Caco-2 (cell line): ENCODE results near the gene LSP1. TPM values are rescaled to one million over a fixed set of nuclear protein-coding genes. Genes with fewer than 3 reads are reported as not detected.

ENCODE experiments used
- BruUV-seq: library from RNA; stranded (reverse); fragments of 400-500 nt; replicated peaks from 2 replicates; lab custom pipeline; 2021; lab: Mats Ljungman, UMichigan
- CTCF ChIA-PET: fragments of 300-600 bp; sonication (Branson Sonifier 250); formaldehyde crosslinking; loops from one replicate; lab custom pipeline; 2022; ENCODE audit warnings: antibody characterized with exemption; lab: Charles Lee
- POLR2A ChIA-PET: fragments of 300-600 bp; sonication (Branson Sonifier 250); formaldehyde crosslinking; loops from one replicate; lab custom pipeline; 2022; ENCODE audit warnings: antibody characterized with exemption; lab: Charles Lee
- DNase-seq, 2 experiments: peaks; one replicate each; pipeline versions ENCODE4 v3.0.0 to v3.0.0-alpha.2; 2020 to 2022
- H3K27me3 ChIP-seq: replicated peaks from 2 replicates; pipeline ENCODE4 v1.6.0; 2011; ENCODE audit warnings: low read length; ENCODE audit not compliant: control insufficient read depth, insufficient read depth
- H3K36me3 ChIP-seq: 2 replicates; pipeline ENCODE4 v1.5.1; 2011; ENCODE audit warnings: low read length; ENCODE audit not compliant: control insufficient read depth, insufficient read depth
- H3K4me1 ChIP-seq: fragments of 250-450 bp; sonication (Bioruptor Pico); 2 replicates; pipeline ENCODE4 v1.5.1; 2020; ENCODE audit warnings: mild to moderate bottlenecking
- H3K4me3 ChIP-seq: 2 replicates; pipeline ENCODE4 v1.5.1; 2011; ENCODE audit warnings: low read depth, mild to moderate bottlenecking, control low read depth, low read length
- H3K9me3 ChIP-seq: fragments of 250-450 bp; sonication (Bioruptor Pico); 2 replicates; pipeline ENCODE4 v1.5.1; 2020; ENCODE audit warnings: mild to moderate bottlenecking, moderate library complexity
- H3K27ac Mint-ChIP-seq: one replicate; pipeline ENCODE4 v1.8.0; 2022; ENCODE audit warnings: mixed read lengths; ENCODE audit not compliant: unreplicated experiment
- H3K27me3 Mint-ChIP-seq: one replicate; pipeline ENCODE4 v1.8.0; 2022; ENCODE audit warnings: mixed read lengths; ENCODE audit not compliant: insufficient read depth, unreplicated experiment
- H3K36me3 Mint-ChIP-seq: one replicate; pipeline ENCODE4 v1.8.0; 2022; ENCODE audit warnings: mild to moderate bottlenecking, mixed read lengths; ENCODE audit not compliant: insufficient read depth, unreplicated experiment
- H3K4me1 Mint-ChIP-seq: one replicate; pipeline ENCODE4 v1.8.0; 2022; ENCODE audit warnings: low read depth, mixed read lengths; ENCODE audit not compliant: unreplicated experiment
- H3K4me3 Mint-ChIP-seq: one replicate; pipeline ENCODE4 v1.8.0; 2022; ENCODE audit warnings: mild to moderate bottlenecking, moderate library complexity, mixed read lengths; ENCODE audit not compliant: unreplicated experiment
- H3K9me3 Mint-ChIP-seq: one replicate; pipeline ENCODE4 v1.8.0; 2022; ENCODE audit warnings: mixed read lengths; ENCODE audit not compliant: unreplicated experiment
- intact Hi-C: fragments of 100-400 bp; cut with micrococcal nuclease; formaldehyde crosslinking; loops from one replicate; pipeline ENCODE4 v1.10.0; 2022; ENCODE audit not compliant: unreplicated experiment
- total RNA-seq: library from RNA; stranded (reverse); gene quantifications from 2 replicates; pipeline ENCODE4 v1.2.3, GENCODE V29; 2022
- TF ChIP-seq, protein P1 (sequence below), 2 experiments: fragments of 200-600 bp in 1 of 2; IDR thresholded peaks; 1 replicate in 1 of 2; 2 replicates in 1 of 2; pipeline versions ENCODE4 v1.5.1 to v1.8.0; 2011 to 2022; ENCODE audit warnings: antibody characterized with exemption in 1 of 2, control low read depth in 1 of 2, inconsistent platforms in 1 of 2, low read depth in 1 of 2, low read length in 1 of 2, mild to moderate bottlenecking in 1 of 2, moderate library complexity in 1 of 2; ENCODE audit not compliant: insufficient read depth in 1 of 2, severe bottlenecking in 1 of 2, unreplicated experiment in 1 of 2

The LSP1 gene
- total RNA-seq, 1 experiment from 2014 or later = not detected

- POLR2A ChIA-PET = no interaction called here
- BruUV-seq = no TSS peak
Observed at GRCh38 chr11:1924646-1925372, 71.9 kb downstream of the LSP1 start.

GRCh38 chr11:1925373-1926155 lies 72.7 kb downstream of the LSP1 start:
- intact Hi-C loops = no loop called here
- H3K4me1 ChIP-seq = no peaks in the 10 kb centered on the region; the same call in 1 of the 2 replicates
- no peaks in the 10 kb centered on the region for H3K9me3 ChIP-seq
- ChIA-PET POLR2A (no interaction called here), CTCF (no interaction called here)
- DNase-seq = no peak
- no peaks in the 10 kb centered on the region for H3K36me3 ChIP-seq
- Mint-ChIP-seq H3K4me1 (no peaks in the 10 kb centered on the region), H3K27ac (no peak overlapping the region), H3K4me3 (no peak overlapping the region), H3K27me3 (no peaks in the 10 kb centered on the region), H3K9me3 (no peaks in the 10 kb centered on the region), H3K36me3 (no peaks in the 10 kb centered on the region)
- H3K4me3 ChIP-seq = no peak overlapping the region
- no TSS peak for BruUV-seq
- TF ChIP-seq, protein P1, sequence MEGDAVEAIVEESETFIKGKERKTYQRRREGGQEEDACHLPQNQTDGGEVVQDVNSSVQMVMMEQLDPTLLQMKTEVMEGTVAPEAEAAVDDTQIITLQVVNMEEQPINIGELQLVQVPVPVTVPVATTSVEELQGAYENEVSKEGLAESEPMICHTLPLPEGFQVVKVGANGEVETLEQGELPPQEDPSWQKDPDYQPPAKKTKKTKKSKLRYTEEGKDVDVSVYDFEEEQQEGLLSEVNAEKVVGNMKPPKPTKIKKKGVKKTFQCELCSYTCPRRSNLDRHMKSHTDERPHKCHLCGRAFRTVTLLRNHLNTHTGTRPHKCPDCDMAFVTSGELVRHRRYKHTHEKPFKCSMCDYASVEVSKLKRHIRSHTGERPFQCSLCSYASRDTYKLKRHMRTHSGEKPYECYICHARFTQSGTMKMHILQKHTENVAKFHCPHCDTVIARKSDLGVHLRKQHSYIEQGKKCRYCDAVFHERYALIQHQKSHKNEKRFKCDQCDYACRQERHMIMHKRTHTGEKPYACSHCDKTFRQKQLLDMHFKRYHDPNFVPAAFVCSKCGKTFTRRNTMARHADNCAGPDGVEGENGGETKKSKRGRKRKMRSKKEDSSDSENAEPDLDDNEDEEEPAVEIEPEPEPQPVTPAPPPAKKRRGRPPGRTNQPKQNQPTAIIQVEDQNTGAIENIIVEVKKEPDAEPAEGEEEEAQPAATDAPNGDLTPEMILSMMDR (IDR thresholded peaks at IDR 0.05; ENCODE audit: insufficient read depth in 1 of 2, low read depth in 1 of 2, low read length in 1 of 2, severe bottlenecking in 1 of 2, unreplicated experiment in 1 of 2) = no peak
- no peaks in the 10 kb centered on the region for H3K27me3 ChIP-seq

More at GRCh38 chr11:1924646-1925372, 71.9 kb downstream of the LSP1 start:
- CTCF ChIA-PET = no interaction called here
- no peaks in the 10 kb centered on the region for H3K36me3 ChIP-seq
- H3K4me1 Mint-ChIP-seq = no peaks in the 10 kb centered on the region
- H3K9me3 Mint-ChIP-seq = no peaks in the 10 kb centered on the region
- H3K27me3 ChIP-seq = no peaks in the 10 kb centered on the region
- no peak overlapping the region for H3K4me3 Mint-ChIP-seq
- no peak overlapping the region for H3K27ac Mint-ChIP-seq
- DNase-seq = peak in 1 of 2 experiments; percentile 35
- intact Hi-C loops = no loop called here
- TF ChIP-seq, protein P1 (IDR thresholded peaks at IDR 0.05; ENCODE audit: insufficient read depth in 1 of 2, low read depth in 1 of 2, low read length in 1 of 2, severe bottlenecking in 1 of 2, unreplicated experiment in 1 of 2) = no peak
- no peaks in the 10 kb centered on the region for H3K27me3 Mint-ChIP-seq
- H3K4me1 ChIP-seq = no peaks in the 10 kb centered on the region; the same call in 1 of the 2 replicates
- H3K36me3 Mint-ChIP-seq = no peaks in the 10 kb centered on the region
- H3K9me3 ChIP-seq = no peaks in the 10 kb centered on the region
- no peak overlapping the region for H3K4me3 ChIP-seq

DNA sequence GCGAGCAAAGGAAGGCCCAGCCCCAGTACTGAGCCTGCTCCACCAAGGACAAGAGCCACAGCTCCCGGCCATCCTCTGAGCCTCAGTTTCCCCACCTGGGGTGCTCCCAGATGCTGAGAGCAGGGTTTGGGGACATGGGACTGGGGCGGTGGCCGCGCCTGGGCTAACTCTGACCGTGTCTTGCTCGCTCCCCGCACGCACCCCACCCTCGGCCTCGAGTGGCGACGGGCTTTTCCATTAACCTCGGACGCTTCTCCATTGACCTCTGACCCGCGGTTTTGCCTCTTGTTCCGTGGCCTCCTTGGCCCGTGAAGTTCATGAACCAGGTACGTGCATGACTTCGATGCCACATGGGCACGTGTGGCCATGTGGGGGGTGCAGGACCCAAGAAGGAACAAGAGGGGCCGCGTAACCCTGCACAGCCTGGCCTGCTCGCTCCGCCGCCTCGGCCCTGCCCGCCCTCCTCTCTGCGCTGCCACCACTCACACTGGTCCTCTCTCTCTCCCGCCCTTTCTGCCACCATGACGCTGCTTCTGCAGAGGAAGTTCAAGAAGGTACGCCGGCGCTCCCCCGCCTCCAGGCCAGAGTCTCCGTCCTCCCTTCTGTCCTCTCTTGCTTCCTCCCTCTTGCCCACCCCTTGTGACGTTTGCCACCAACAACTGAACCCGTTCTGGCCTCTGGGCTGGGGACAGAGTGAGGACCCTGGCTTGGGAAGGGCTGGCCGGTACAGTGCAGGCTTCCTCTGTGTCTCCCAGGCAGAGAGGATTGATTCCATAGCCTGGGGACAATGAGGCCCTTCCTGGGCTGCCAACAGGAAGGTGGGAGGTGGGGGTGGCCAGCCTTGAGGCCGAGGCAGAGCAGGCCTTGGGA lies 73.5 kb downstream of the LSP1 start:
- Histone ChIP-seq H3K27me3 (no peaks in the 10 kb centered on the region), H3K9me3 (no peaks in the 10 kb centered on the region), H3K4me1 (no peaks in the 10 kb centered on the region; the same call in 1 of the 2 replicates), H3K36me3 (no peaks in the 10 kb centered on the region), H3K4me3 (no peak overlapping the region)
- intact Hi-C loops = no loop called here
- H3K27ac Mint-ChIP-seq = no peak overlapping the region
- POLR2A ChIA-PET = no interaction called here
- peak in 1 of 2 experiments; percentile 46 for DNase-seq
- no peak overlapping the region for H3K4me3 Mint-ChIP-seq
- no TSS peak for BruUV-seq
- H3K27me3 Mint-ChIP-seq = no peaks in the 10 kb centered on the region
- CTCF ChIA-PET = no interaction called here
- no peaks in the 10 kb centered on the region for H3K36me3 Mint-ChIP-seq
- no peaks in the 10 kb centered on the region for H3K9me3 Mint-ChIP-seq
- TF ChIP-seq, protein P1 (IDR thresholded peaks at IDR 0.05; ENCODE audit: insufficient read depth in 1 of 2, low read depth in 1 of 2, low read length in 1 of 2, severe bottlenecking in 1 of 2, unreplicated experiment in 1 of 2) = no peak
- H3K4me1 Mint-ChIP-seq = peaks cover 2% of the 10 kb centered on the region
